Glomerular endothelial cell (primary cell): ENCODE measurements around the gene PRKCA. TPM values are rescaled to one million over a fixed set of nuclear protein-coding genes. Genes with fewer than 3 reads are reported as not detected.

ENCODE experiments used
- DNase-seq: peaks from one replicate; pipeline ENCODE4 v3.0.0-alpha.2; 2011; ENCODE audit warnings: low read depth, low spot score; ENCODE audit errors: extremely low read depth
- total RNA-seq: library from RNA; depleted of rRNA; stranded (reverse); fragments of >200 nt; gene quantifications from 2 replicates; pipeline ENCODE4 v1.2.3, GENCODE V29; 2015

Gene PRKCA
- total RNA-seq, 1 donor from 2014 or later, result 18.4 TPM

DNA sequence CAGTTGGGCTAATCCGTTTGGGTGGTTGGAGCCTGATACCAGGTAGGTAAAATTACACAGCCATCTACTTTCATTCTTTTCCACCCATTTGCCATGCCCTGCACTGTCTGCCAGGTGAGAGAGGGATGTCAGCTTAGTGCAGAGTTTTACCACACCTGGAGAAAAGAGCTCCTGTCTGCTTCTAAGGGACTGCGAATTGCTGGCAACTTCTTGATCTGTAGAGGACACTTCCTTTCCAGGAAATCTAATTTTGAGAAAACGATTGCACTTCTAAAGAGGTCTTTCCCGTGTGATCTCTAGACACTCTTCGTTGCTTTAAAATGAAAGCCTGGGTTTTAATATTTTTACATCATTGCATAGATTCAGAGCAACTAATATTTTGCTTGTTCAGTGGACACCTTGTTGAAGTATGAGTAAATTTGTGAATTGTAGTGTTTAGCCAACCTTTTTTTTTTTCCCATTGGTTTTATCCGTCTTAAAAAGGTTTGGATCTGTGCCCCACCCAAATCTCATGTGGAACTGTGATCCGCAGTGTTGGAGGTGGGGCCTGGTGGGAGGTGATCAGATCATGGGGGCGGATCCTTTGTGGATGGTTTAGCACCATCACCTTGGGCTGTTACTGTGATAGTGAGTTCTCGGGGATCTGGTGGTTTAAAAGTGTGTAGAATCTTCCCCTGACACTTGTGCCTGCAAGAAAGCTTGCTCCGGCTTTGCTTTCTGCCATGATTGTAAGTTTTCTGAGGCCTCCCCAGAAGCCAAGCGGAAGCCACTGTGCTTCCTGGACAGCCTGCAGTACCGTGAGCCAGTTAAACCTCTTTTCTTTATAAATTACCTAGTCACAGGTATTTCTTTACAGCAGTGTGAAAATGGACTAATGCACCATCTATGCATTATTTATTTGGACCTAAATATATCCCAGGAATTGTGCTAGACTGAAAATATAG lies 104.6 kb downstream of the PRKCA start:
- no peak for DNase-seq

GRCh38 chr17:66407864-66408263 lies 105.5 kb downstream of the PRKCA start:
- DNase-seq, result no peak

- no peak for DNase-seq
These were observed 109.1 kb downstream of the PRKCA start for GRCh38 chr17:66411520-66411919.

DNA sequence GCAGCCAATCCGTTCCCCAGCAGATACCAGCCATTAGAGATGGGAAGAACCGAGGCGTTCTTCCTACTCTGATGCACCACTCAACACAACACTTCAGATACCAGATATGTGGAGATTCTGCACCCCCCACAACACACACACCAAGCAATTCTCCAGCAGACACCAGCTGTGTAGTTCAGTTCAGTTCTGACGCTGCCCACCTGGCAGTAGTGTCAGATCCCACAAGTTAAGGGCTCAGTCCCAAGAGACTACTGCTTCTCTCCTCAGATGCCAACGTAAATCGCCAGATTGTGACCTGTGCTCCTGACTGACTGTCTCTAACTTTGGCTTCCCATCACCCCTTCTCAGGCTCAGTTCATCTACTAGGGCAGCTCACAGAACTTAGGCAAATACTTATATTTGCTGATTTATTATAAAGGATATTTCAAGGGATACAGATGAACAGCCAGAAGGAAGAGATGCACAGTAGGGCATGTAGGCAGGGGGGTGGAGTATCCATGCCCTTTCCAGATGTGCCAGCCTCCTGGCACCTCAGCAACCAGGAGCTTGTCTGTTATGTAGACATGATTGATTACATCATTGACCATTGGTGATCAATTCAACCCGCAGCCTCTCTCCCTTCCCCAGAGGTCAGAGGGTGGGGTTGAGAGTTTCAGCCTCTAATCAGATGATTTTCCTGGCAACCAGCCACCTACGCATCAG lies 110.6 kb downstream of the PRKCA start:
- DNase-seq, result no peak

- no peak for DNase-seq
These were observed 111.4 kb downstream of the PRKCA start for GRCh38 chr17:66413559-66414520.

DNA sequence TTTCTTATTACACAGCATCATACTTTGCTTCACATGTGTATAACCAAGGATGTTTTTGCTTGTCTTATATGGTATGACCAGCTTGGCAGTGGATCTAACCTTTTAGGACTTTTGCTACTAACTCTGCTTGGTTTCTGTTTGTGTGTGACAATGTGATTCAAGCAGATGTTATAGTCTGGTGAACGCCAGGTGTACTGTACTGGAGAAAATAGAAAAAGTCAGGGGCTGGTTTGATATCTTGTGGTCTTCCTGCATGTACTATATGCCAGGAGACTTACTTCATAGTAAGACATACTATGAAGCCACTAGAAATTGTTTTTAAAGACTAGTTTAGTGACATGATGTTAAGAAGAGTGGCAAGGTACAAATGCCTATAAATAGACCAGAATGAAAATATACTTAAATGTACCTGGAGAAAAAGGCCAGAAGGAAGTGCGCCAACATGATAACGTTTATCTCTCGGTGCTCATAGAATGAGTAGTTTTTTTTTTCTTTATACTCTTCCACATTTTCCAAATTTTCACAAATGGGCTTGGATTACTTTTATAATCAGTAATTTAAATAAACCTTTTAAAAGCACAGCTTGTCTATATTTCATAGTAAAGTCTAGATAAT lies 112.3 kb downstream of the PRKCA start:
- no peak for DNase-seq

- no peak for DNase-seq
These were observed 113.2 kb downstream of the PRKCA start for GRCh38 chr17:66415366-66416206.

- no peak for DNase-seq
These were observed 114.0 kb downstream of the PRKCA start for GRCh38 chr17:66416207-66416940.

DNA sequence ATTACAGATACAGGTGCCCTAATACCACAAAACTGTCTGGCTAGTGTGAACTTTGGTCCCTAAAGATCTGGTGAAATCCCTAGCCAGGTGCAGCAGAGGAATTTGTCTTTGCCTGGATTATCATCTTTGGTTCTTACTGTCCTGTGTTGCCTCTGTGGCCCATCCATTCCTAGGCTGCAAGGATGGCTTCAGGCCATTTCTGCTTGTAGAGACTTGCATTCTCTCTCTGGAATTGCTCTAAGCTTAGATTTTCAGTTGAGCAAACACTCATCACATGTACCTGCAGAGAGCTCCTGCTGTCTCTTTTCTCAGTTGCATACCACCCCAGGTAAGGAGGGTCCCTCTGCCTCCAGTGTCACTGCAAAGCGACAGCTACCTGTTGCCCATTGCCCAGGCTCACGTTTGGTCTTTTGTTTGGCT lies 114.9 kb downstream of the PRKCA start:
- no peak for DNase-seq

DNA sequence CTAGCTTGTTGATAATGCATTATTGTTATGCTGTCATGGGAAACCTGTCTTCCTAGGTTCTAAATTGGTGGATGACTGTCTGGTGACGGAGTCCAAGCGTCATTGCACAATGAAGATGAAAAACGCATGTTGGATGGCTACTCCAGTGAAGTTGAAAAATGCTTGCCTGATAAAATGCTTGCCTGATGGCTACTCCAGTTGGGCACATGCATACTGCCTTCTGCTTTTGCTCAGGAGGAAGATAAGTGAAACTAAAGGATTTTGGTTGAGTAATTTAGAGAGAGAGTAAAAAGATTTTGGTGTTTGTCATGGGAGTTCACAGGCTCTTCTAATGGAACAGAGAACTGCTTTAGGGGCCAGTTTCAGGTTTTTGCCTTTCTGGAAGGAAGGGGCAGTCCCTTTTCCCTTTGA lies 118.6 kb downstream of the PRKCA start:
- DNase-seq, result no peak

- DNase-seq, result no peak
These were observed 119.8 kb downstream of the PRKCA start for GRCh38 chr17:66422186-66422585.

DNA sequence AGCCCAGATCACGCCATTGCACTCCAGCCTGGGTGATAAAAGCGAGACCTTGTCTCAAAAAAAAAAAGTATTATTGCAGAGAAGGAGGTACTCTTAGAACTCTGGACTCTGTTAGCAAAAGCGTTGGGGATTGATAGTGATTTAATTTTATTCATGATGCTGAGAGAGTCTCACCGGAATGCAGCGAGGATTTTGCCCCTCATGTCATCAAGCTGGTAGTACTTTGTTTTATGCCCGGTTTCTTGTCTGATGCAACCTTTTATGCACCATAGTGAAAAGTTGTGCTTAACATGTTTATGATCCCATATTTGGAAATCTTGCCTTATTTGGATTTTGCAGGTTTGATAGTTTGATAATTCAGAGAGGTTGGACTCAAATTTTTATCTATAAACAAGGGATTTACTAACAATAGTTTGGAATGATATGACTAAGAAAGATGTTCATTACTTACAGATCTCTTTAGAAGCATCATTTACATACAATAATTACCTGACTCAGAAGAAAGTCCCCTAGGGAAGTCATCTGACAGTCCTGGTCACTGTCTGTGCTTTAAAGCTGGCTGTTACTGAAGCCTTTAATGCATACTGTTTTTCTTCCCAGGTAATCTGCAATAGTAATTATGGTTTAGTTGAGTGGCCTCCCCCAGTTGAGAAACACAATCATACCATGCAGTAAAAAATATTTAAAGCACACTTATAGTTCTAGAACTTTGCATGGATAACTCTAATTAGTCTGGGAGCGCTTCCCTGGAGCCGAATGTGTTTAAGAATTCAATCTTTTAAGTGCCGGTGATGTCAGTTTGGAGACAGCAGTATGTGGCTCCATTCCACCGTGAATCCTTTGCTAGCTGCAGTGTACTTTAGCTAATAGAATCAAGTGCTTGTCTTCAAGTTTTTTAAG lies 120.9 kb downstream of the PRKCA start:
- no peak for DNase-seq

- DNase-seq, result no peak
These were observed 123.5 kb downstream of the PRKCA start for GRCh38 chr17:66425756-66426396.

- no peak for DNase-seq
These were observed 124.1 kb downstream of the PRKCA start for GRCh38 chr17:66426397-66427033.

- DNase-seq, result no peak
These were observed 124.7 kb downstream of the PRKCA start for GRCh38 chr17:66427134-66427533.

DNA sequence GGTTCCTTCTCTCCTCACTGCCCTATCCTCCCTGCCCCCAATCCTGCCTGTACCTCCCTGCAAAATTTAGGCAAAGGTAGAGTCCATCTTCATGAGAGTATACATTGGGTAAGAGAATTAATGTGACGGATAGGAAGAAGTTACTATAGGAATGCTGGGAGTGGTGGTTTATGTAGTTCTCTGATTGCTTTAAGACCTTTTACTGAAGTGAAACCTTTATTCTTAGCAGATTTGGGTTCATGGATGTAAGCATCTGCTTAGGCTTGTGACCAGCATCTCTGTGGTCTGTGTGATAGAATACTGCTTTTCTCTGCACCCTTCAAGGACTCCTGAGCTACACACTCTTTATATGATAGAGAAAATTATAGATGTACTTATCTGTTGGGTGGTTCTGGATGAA lies 127.3 kb downstream of the PRKCA start:
- DNase-seq, result no peak
